ENCODE results near the gene MAGIX.
A peak's percentile ranks its signal among the peaks of the same experiment; 100 is the strongest.
"Not testable (repeated sequence)": the region's sequence is repeated elsewhere in the genome, so short reads cannot be mapped to it uniquely, and the experiment has no call there.

Gene MAGIX

DNA sequence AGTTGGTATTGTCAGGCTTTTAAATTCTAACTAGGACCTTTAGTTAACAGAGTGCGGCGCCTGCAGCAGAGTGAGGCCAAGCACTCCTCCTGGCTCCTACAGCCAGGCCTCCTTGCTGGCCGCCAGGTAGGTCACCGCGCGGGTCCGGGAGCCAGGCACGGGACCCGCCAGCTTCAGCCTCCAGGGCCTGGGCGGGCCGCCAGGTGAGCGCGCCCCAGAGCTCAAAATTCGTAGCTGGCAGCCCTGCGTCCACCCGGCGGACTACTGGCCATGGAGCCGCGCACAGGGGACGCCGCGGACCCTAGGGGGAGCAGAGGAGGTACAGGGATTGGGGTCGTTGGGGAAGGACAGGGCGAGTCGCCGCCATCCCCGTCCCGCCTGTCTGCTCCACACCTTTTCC lies at the start of gene MAGIX:
TSS of gene MAGIX (plus strand) at position 139 of the 400 bp plus-strand sequence. CDS start at position 271, 132 bp downstream.
- DNase-seq, result no peak

DNA sequence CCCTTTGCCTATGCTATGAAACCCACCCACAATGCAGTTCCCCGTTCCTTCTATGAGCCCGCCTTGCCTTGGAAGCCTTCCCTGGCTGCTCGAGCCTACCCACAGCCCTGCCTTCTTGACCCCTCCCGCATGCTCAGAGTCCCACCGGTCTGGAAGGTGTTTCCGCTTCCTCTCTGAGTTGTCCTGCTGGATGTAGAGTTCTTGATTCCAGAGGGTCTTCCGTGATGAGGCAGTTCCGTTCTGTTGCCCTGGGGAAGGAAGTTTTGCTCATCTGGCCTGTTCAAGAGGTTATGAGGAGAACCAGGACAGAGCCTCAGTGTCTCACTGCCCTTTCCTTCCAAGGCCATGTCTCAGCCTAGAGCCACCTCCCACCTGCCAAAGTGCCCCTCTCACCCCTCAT lies 46.5 kb upstream of the MAGIX start:
- DNase-seq, result no peak

DNA sequence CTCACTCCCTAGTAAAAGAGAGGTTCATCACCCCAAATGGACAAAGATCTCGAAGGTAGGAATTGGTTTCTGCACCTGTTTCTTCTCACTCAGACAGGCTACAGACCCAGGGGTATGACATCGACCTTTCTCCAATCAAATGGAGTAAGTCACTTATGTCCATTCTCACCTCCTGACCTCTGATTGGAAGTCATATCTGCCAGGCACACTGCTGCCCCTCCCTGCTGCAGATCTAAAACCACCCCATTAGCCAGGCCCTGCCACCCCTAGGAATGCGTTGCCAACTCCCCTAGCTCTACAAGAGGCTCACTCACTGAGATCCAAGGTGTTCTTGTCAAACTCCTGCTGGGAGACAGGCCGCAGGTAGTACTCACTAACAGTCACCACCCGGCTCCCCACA lies 45.8 kb upstream of the MAGIX start:
- no peak for DNase-seq

DNA sequence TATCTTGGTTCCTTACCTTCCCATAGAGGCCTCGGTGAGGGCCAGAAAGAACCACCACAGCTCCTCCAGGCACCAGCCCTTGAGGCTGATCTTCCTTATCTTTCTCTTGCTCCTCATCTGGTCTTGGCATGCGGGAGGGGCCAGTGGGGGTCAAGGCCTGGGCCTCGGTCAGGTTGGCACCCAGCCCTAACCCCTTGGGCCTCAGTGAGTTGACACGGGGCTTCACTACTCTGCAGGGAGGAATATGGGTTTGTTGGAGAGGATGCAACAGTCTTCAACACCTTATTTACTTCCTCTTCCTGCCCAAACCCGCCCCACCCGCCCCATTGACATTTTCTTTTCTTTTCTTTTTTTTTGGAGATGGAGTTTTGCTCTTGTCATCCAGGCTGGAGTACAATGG lies 45.0 kb upstream of the MAGIX start:
- DNase-seq, result no peak

DNA sequence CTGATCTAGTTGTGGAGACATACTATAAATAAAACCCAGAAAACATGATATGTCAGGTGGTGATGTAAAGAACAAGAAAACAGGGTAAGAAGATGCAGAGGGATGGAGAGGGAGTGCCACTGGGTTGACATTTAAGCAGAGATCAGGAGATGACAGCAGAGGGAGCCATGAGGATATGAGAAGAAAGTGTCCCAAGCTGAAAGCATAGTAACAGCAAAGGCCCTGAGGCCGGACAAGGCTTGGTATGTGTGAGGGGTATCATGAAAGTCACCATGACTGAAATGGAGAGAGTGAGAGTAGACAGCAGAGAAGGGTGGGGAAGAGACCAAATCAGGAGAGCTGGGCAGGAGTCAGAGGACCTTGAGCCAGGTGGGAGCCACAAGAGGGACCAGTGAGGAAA lies 42.5 kb upstream of the MAGIX start:
- no peak for DNase-seq

DNA sequence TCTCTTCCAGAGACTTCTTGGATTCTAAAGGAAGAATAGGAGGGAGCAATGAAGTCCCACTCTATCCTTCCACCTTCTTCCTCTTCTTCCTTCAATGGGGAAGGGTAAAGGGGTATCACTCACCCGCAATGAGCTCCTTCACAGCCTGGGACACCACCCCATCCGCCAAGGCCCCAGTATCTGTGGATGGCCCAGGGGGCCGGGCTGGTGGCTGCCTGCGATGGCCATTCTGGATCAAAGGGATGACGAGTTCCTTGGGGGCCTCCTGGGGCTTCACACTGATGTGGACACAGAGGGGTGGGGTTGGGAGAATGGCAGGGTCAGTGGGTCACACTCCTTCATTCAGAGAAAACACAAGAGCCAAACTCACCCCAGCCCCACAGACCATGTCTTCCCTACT lies 40.1 kb upstream of the MAGIX start:
- DNase-seq, result no peak

DNA sequence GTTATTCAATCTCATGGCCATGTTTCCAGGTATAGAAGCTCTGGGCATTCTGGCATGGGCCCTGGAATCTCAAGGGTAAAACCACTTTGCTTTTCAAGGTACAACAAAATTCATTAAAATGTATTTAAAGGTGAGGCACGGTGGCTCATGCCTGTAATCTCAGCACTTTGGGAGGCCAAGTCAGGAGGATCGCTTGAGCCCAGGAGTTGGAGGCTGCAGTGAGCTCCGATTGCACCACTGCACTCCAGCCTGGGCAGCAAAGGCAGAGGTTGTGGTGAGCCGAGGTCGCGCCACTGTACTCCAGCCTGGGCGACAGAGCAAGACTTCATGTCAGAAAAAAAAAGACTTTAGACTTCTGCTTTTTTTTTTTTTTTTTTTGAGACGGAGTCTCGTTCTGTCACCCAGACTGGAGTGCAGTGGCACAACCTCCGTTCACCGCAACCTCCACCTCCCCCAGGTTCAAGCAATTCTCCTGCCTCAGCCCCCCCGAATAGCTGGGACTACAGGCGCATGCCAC lies 34.8 kb upstream of the MAGIX start:
- DNase-seq, result not testable (repeated sequence)

DNA sequence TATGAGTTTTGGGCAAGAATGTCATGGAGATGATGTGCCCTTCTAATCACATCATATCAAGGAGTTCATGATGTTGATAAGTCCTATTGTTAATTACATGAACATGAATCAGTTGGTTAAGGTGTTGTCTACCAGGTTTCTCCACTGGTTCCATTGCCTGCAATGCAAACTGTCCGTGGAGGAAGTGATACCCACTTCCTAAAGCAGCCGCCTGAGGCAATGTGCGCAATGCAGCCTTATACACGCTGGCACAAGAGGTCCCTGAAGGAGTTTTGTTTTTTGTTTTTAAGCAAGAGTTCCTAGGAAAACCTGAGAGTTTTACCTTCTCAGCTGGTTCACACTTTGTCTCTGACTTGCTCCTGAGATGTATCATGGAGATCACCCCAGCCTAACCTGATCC lies 33.1 kb upstream of the MAGIX start:
- DNase-seq, result no peak

DNA sequence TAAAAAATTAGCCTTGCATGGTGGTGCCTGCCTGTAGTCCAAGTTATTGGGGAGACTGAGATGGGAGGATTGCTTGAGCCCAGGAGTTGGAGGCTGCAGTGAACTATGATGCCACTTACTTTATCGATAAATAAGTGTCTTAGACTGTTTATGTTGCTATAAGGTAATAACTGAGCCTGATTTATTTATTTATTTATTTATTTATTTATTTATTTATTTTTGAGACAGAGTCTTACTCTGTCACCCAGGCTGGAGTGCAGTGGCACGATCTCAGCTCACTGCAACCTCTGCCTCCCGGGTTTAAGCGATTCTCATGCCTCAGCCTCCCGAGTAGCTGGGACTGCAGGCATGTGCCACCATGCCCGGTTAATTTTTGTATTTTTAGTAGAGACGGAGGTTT lies 30.3 kb upstream of the MAGIX start:
- DNase-seq, result not testable (repeated sequence)

DNA sequence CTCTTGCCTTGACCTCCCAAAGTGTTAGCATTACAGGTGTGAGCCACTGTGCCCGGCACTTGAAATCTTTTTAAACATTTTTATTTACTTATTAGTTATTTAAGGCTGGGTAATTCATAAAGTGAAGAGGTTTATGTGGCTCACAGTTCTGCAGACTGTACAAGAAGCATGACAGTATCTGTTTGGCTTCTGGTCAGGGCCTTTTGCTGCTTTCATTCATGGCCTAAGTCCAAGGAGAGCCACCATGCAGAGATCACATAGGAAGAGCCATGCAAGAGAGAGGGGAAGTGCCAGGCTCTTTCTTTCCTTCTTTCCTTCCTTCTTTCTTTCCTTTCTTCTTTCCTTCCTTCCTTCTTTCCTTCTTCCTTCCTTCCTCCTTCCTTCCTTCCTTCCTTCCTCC lies 28.8 kb upstream of the MAGIX start:
- DNase-seq, result no peak

DNA sequence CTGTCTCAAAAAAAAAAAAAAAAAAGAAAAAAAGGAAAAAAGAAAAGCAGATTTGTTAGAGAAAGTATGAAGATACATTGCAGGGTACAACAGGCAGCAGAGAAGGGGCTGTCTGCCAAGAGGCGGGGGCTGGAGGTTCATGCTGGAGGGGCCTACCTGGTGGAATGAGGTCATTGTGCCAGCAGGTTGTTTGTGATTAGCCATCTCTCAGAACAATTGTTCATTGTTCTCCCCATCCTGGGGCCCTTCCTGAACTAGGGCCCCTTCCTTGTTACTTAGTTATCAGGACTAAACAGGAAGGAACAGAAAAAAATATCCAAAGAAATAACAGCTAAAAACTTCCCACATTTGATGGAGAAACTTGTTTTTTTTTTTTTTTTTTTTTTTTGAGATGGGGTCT lies 25.1 kb upstream of the MAGIX start:
- no peak for DNase-seq

DNA sequence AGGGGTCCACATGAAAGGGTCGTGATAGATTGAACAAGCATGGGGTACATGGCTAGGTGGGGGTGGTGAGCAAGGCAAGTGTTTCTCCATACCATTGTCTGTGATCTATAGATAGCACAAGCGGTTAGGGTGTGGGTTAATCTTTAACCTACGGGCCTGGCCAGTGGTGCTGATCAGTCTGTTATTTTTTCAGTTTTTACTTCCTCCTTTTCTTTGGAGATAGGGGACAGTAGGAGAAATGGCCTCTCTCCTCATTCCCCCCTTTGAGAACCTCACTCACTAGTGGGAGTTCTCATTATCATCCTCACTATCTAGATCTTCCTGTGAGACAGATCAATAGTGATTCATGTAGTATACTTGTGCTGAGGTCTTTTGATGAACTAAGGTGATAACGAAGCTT lies 22.8 kb upstream of the MAGIX start:
- DNase-seq, result no peak

DNA sequence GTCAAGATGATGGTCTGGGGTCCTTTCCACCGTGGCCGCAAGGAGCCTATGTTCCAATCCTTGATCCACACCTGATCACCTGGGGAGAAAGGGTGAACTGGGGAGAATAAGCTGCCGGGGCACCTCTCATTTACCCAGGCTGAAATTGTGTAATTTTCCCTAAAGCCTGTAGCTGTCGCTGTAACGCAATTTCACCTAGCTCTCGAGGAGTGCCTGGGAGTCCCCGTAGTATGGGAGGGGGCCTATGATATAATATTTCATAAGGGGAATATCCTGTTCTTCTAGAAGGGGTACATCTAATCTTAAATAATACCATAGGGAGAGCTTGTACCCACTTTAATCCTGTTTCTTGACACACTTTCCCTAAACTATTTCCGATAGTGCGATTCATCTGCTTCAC lies 20.3 kb upstream of the MAGIX start:
- not testable (repeated sequence) for DNase-seq

DNA sequence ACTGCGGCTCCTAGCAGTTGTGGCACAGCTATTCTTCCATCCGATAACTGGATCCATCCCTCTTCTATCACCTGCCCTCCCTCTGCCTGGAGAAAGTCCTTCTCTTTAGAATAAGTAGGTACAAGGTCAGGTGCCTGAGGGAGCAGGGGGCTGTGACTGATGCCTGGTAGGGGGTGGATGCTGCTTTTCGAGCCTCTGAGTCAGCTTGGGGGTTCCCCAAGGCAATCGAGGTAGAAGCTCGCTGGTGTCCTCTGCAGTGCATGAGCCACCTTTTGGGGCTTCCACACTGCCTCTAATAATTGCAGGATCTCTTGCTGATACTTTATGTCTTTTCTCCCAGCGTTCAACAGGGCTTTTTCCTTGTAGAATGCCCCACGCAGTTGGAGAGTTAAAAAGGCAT lies 19.4 kb upstream of the MAGIX start:
- not testable (repeated sequence) for DNase-seq

DNA sequence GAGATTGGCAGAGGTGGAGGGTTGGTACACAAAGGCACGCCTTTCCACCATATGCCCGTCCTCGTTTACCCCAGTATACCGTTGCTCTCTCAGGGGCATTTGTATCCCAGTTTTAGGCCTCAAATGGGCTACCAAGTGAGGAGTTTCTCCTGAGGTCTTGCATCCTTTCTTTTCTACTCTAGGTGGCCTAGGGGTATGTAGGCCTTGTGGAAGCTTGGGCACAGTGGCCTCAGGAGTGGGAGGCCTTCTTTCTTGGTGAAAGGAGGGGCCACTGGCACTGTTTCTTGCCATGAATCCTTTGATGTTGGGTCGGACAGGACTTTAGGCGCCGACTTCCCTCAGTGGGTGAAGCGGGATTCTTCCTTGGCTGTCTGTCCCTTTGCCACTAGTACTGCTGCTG lies 15.3 kb upstream of the MAGIX start:
- DNase-seq, result no peak

DNA sequence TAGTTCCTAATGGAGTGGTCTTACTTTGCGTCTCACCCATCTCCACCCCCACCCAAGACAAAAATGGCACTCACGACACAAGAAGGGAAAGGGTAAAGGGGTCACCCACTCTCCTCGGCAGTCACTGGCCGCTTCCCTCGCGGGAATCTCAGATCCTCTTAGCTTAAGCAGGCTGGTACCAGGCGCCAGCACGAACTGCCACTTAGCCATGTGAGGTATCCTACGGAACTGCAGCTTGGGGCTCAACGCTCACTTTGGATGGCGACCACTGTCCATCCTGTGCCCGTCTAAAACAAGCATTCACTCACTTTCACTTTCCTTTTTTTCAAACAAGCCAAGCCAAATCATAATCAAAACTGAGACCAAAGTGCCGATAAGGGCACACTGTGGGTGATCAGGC lies 14.6 kb upstream of the MAGIX start:
- DNase-seq, result no peak

DNA sequence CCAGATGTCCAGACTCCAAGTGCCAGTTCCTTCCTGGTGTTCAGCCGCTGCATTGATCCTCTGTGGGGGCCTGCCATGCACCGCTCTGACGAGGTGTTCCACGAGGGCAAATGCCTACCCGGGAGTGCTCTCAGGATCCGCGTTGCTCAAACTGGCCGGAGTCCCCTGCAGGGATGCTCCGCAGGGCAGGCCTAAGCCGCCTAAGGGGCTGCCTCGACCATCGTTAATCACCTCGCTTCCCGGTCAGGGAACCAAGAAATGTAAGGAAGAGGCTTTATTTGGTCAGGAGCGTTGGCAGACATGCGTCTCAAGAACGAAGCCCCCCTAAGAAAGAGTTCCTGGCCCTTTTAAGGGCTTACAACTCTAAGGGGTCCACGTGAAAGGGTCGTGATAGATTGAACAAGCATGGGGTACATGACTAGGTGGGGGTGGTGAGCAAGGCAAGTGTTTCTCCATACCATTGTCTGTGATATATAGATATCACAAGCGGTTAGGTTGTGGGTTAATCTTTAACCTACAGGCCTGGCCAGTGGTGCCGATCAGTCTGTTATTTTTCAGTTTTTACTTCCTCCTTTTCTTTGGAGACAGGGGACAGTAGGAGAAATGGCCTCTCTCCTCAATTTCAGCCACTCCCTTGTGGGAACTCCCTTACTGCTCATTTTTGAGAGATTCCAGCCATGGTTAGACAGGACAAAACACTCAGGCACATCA lies 14.0 kb upstream of the MAGIX start:
- not testable (repeated sequence) for DNase-seq

DNA sequence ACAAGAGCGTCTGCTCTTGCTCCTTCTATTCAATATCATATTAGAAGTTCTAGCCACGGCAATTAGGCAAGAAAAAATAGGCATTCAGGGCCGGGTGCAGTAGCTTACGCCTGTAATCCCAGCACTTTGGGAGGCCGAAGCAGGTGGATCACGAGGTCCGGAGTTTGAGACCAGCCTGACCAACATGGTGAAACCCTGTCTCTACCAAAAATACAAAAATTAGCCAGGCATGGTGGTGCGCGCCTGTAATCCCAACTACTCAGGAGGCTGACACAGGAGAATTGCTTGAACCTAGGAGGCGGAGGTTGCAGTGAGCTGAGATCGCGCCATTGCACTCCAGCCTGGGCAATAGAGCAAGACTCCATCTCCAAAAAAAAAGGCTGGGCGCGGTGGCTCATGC lies 13.3 kb upstream of the MAGIX start:
- not testable (repeated sequence) for DNase-seq

DNA sequence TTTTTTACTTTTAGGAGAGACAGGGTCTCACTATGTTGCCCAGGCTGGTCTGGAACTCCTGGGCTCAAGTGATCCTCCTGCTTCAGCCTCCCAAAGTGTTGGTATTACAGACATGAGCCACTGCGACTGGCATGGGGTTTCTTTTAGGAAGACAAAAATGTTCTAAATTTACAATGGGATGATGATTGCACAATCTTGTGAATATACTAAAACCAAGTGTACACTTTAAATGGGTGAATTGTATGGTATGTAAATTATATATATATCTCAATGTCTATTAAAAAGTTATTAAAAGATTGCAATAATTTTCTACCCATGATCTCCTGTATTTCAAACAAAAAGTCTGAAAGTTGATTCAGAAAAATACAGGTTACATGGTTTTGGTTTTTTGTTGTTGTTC lies 9.1 kb upstream of the MAGIX start:
- no peak for DNase-seq

DNA sequence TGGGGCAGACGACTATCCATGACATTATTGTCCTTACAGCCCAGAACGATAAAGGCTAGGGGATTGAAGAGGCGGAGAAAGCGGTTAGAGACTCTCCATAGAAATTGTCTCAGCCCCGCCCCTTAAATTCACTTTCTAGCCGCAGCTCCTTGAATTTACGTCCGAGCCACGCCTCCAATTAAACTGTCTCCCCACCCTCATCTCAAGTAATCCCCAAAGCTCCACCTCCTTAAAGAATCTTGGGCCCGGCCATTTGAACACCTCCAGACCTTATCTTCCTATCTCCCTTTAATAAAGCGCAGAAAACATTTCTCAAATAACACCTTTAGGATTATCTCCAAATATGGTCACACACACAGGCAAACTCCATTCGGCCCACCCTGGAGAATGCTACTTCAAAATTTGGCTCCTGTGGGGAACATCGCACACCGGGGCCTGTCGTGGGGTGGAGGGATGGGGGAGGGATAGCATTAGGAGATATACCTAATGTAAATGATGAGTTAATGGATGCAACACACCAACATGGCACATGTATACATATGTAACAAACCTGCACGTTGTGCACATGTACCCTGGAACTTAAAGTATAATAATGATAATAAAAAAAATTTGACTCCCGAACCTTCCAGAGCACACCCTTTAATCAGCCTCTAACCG lies 7.2 kb upstream of the MAGIX start:
- peak; percentile 75 for DNase-seq

DNA sequence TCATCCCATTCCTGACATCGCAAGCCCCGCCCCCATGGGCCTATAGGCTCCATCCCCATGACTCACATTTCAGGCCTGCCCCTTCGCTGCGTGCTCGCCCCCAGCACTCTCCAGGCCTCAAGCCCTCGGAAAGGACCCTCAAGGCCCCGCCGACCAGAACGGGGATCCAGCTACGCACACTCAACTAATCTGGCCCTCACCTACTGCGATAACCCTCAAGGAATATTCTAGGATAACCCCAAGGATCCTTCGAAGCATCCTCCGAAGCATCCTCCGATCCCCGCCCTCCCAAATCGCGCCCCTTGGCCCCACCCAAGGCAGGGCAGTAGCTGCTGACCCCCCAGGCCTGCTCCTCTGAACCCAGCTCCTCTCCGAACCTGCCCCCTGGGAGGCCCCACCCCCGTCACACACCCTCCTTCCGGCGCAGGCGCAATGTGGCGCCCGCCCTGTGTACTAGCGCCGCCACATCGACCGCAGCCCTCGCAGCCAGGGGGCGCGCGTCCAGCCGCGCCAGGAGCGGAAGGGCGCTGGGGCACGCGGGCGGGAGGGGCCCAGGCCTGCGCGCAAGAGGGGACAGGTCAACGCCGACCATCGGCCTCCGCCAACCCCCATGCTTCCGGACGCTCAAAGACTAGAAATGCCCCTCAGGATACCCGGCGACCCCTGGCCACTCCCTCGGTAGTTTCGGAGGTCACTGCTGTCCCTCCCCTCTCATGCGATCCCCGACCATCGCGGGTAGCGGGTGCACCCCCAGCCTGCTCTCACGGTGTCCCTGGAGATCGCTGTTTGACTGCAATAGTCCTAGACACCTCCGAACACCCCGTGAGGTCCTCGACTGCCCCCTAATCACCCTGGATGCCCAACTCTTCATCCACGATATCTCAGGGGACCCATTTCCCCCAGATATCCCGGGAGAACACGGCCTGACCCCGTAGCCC lies 6.4 kb upstream of the MAGIX start:
- peak; percentile 91 for DNase-seq

DNA sequence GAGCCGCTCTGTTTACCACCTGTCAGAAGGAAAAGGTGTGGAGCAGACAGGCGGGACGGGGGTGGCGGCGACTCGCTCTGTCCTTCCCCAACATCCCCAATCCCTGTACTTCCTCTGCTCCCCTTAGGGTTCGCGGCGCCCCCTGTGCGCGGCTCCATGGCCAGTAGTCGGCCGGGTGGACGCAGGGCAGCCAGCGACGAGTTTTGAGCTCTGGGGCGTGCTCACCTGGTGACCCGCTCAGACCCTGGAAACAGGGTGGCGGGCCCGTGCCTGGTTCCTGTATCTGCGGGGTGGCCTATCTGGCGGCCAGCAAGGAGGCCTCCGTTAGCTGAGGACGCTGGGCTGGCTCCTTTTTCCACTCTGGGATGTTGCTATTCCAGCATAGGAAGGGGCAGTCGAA lies 5.4 kb upstream of the MAGIX start:
- no peak for DNase-seq

DNA sequence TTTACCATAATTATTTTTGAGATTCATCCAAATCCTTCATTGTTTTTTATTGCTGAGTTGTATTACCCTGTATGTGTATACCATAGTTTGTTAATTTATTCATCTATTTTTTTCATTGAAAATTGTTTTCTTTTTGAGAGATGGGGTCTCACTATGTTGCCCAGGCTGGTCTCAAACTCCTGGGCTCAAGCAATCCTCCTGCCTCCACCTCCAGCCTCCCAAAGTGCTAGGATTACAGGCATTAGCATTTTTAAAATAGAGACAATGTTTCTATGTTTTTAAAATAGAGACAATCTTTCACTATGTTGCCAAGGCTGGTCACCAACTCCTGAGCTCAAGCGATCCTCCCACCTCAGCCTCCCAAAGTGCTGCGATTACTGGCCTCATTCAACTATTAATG lies 1.6 kb upstream of the MAGIX start:
- DNase-seq, result no peak

DNA sequence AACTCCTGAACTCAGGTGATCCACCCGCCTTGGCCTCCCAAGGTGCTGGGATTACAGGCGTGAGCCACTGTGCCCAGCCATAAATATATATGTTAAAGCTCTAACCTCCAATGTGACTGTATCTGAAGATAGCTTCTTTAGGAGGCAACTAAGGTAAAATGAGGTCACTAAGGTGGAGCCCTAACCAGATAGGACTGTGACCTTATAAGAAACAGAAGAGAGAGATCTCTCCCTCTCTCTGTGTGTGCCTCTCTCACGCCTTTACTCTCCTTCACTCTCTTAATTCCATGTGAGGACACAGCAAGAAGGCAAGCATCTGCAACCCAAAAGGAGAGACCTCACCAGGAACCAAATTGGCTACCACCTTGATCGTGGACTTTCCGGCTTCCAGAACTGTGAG lies 926 bp upstream of the MAGIX start:
- DNase-seq, result no peak
